ENCODE data around the gene ACLY. TPM values are rescaled to one million over a fixed set of nuclear protein-coding genes. Genes with fewer than 3 reads are reported as not detected.

ACLY gene
- total RNA-seq, 1 donor from 2014 or later: 49.1 TPM

- no peaks in the 10 kb centered on the region for H3K9me3 ChIP-seq (ENCODE audit: control insufficient read depth in 3 of 3, low read length in 3 of 3)
- peaks cover 5 to 11% (median 9%) of the 10 kb centered on the region in 3 donors for H3K4me1 ChIP-seq (ENCODE audit: control insufficient read depth in 3 of 3, insufficient read depth in 3 of 3, low read length in 3 of 3)
- H3K9ac ChIP-seq (ENCODE audit: low read depth in 1 of 3, low read length in 3 of 3): no peak overlapping the region
- no peaks in the 10 kb centered on the region for H3K36me3 ChIP-seq (ENCODE audit: control insufficient read depth in 3 of 3, insufficient read depth in 3 of 3, low read length in 3 of 3)
- no peaks in the 10 kb centered on the region for H3K27me3 ChIP-seq (ENCODE audit: control insufficient read depth in 3 of 3, insufficient read depth in 3 of 3, low read length in 3 of 3)
- no peak overlapping the region for H3K4me3 ChIP-seq (ENCODE audit: low read length in 3 of 3)
- H3K27ac ChIP-seq (ENCODE audit: low read depth, low read length): no peak overlapping the region
These were observed 7.3 kb upstream of the ACLY start for GRCh38 chr17:41925991-41926590.

GRCh38 chr17:41920580-41920955 is 1.8 kb upstream of the ACLY start:
- Histone ChIP-seq H3K9ac (ENCODE audit: low read depth in 1 of 3, low read length in 3 of 3) (no peak overlapping the region), H3K4me1 (ENCODE audit: control insufficient read depth in 3 of 3, insufficient read depth in 3 of 3, low read length in 3 of 3) (peaks cover 19 to 27% (median 23%) of the 10 kb centered on the region in 3 donors), H3K36me3 (ENCODE audit: control insufficient read depth in 3 of 3, insufficient read depth in 3 of 3, low read length in 3 of 3) (no peaks in the 10 kb centered on the region), H3K9me3 (ENCODE audit: control insufficient read depth in 3 of 3, low read length in 3 of 3) (no peaks in the 10 kb centered on the region), H3K27ac (ENCODE audit: low read depth, low read length) (no peak overlapping the region), H3K27me3 (ENCODE audit: control insufficient read depth in 3 of 3, insufficient read depth in 3 of 3, low read length in 3 of 3) (no peaks in the 10 kb centered on the region), H3K4me3 (ENCODE audit: low read length in 3 of 3) (no peak overlapping the region)

GRCh38 chr17:41919840-41920579 is 1.3 kb upstream of the ACLY start:
- Histone ChIP-seq H3K4me3 (ENCODE audit: low read length in 3 of 3) (peak overlapping the region in 1 of 3 donors; percentile 93), H3K9me3 (ENCODE audit: control insufficient read depth in 3 of 3, low read length in 3 of 3) (no peaks in the 10 kb centered on the region), H3K27me3 (ENCODE audit: control insufficient read depth in 3 of 3, insufficient read depth in 3 of 3, low read length in 3 of 3) (no peaks in the 10 kb centered on the region), H3K4me1 (ENCODE audit: control insufficient read depth in 3 of 3, insufficient read depth in 3 of 3, low read length in 3 of 3) (peaks cover 19 to 27% (median 23%) of the 10 kb centered on the region in 3 donors), H3K36me3 (ENCODE audit: control insufficient read depth in 3 of 3, insufficient read depth in 3 of 3, low read length in 3 of 3) (no peaks in the 10 kb centered on the region), H3K9ac (ENCODE audit: low read depth in 1 of 3, low read length in 3 of 3) (peak overlapping the region in 1 of 3 donors; percentile 90), H3K27ac (ENCODE audit: low read depth, low read length) (no peak overlapping the region)

- peak overlapping the region; percentile 77 to 93 (median 87) for H3K4me3 ChIP-seq (ENCODE audit: low read length in 3 of 3)
- no peaks in the 10 kb centered on the region for H3K27me3 ChIP-seq (ENCODE audit: control insufficient read depth in 3 of 3, insufficient read depth in 3 of 3, low read length in 3 of 3)
- H3K4me1 ChIP-seq (ENCODE audit: control insufficient read depth in 3 of 3, insufficient read depth in 3 of 3, low read length in 3 of 3): peaks cover 21 to 30% (median 26%) of the 10 kb centered on the region in 3 donors
- H3K9ac ChIP-seq (ENCODE audit: low read depth in 1 of 3, low read length in 3 of 3): peak overlapping the region; percentile 38 to 90 (median 60)
- H3K36me3 ChIP-seq (ENCODE audit: control insufficient read depth in 3 of 3, insufficient read depth in 3 of 3, low read length in 3 of 3): no peaks in the 10 kb centered on the region
- peak overlapping the region; percentile 60 for H3K27ac ChIP-seq (ENCODE audit: low read depth, low read length)
- H3K9me3 ChIP-seq (ENCODE audit: control insufficient read depth in 3 of 3, low read length in 3 of 3): no peaks in the 10 kb centered on the region
These were observed 540 bp upstream of the ACLY start for GRCh38 chr17:41919165-41919817.

GRCh38 chr17:41917679-41918313 is 955 bp downstream of the ACLY start:
- Histone ChIP-seq H3K27me3 (ENCODE audit: control insufficient read depth in 3 of 3, insufficient read depth in 3 of 3, low read length in 3 of 3) (no peaks in the 10 kb centered on the region), H3K4me1 (ENCODE audit: control insufficient read depth in 3 of 3, insufficient read depth in 3 of 3, low read length in 3 of 3) (peaks cover 24 to 31% (median 31%) of the 10 kb centered on the region in 3 donors), H3K36me3 (ENCODE audit: control insufficient read depth in 3 of 3, insufficient read depth in 3 of 3, low read length in 3 of 3) (peaks cover 8 to 9% (median 9%) of the 10 kb centered on the region in 3 donors), H3K9me3 (ENCODE audit: control insufficient read depth in 3 of 3, low read length in 3 of 3) (no peaks in the 10 kb centered on the region), H3K27ac (ENCODE audit: low read depth, low read length) (peak overlapping the region; percentile 78), H3K9ac (ENCODE audit: low read depth in 1 of 3, low read length in 3 of 3) (peak overlapping the region; percentile 86 to 93 (median 90)), H3K4me3 (ENCODE audit: low read length in 3 of 3) (peak overlapping the region; percentile 87 to 94 (median 93))

GRCh38 chr17:41917192-41917591 is 1.6 kb downstream of the ACLY start:
- H3K9ac ChIP-seq (ENCODE audit: low read depth in 1 of 3, low read length in 3 of 3): peak overlapping the region in 2 of 3 donors; percentile 90 to 93
- peaks cover 14 to 15% (median 15%) of the 10 kb centered on the region in 3 donors for H3K36me3 ChIP-seq (ENCODE audit: control insufficient read depth in 3 of 3, insufficient read depth in 3 of 3, low read length in 3 of 3)
- H3K4me3 ChIP-seq (ENCODE audit: low read length in 3 of 3): peak overlapping the region in 1 of 3 donors; percentile 94
- no peak overlapping the region for H3K27ac ChIP-seq (ENCODE audit: low read depth, low read length)
- H3K4me1 ChIP-seq (ENCODE audit: control insufficient read depth in 3 of 3, insufficient read depth in 3 of 3, low read length in 3 of 3): peaks cover 24 to 31% (median 31%) of the 10 kb centered on the region in 3 donors
- H3K27me3 ChIP-seq (ENCODE audit: control insufficient read depth in 3 of 3, insufficient read depth in 3 of 3, low read length in 3 of 3): no peaks in the 10 kb centered on the region
- no peaks in the 10 kb centered on the region for H3K9me3 ChIP-seq (ENCODE audit: control insufficient read depth in 3 of 3, low read length in 3 of 3)

GRCh38 chr17:41915566-41915965 is 3.2 kb downstream of the ACLY start:
- peaks cover 24 to 31% (median 31%) of the 10 kb centered on the region in 3 donors for H3K4me1 ChIP-seq (ENCODE audit: control insufficient read depth in 3 of 3, insufficient read depth in 3 of 3, low read length in 3 of 3)
- H3K9me3 ChIP-seq (ENCODE audit: control insufficient read depth in 3 of 3, low read length in 3 of 3): no peaks in the 10 kb centered on the region
- H3K9ac ChIP-seq (ENCODE audit: low read depth in 1 of 3, low read length in 3 of 3): no peak overlapping the region
- peaks cover 26 to 30% (median 28%) of the 10 kb centered on the region in 3 donors for H3K36me3 ChIP-seq (ENCODE audit: control insufficient read depth in 3 of 3, insufficient read depth in 3 of 3, low read length in 3 of 3)
- no peak overlapping the region for H3K27ac ChIP-seq (ENCODE audit: low read depth, low read length)
- no peaks in the 10 kb centered on the region for H3K27me3 ChIP-seq (ENCODE audit: control insufficient read depth in 3 of 3, insufficient read depth in 3 of 3, low read length in 3 of 3)
- H3K4me3 ChIP-seq (ENCODE audit: low read length in 3 of 3): no peak overlapping the region

- H3K4me1 ChIP-seq (ENCODE audit: control insufficient read depth in 3 of 3, insufficient read depth in 3 of 3, low read length in 3 of 3): peaks cover 23 to 31% (median 28%) of the 10 kb centered on the region in 3 donors
- H3K4me3 ChIP-seq (ENCODE audit: low read length in 3 of 3): no peak overlapping the region
- H3K27ac ChIP-seq (ENCODE audit: low read depth, low read length): no peak overlapping the region
- H3K27me3 ChIP-seq (ENCODE audit: control insufficient read depth in 3 of 3, insufficient read depth in 3 of 3, low read length in 3 of 3): no peaks in the 10 kb centered on the region
- peaks cover 31 to 36% (median 33%) of the 10 kb centered on the region in 3 donors for H3K36me3 ChIP-seq (ENCODE audit: control insufficient read depth in 3 of 3, insufficient read depth in 3 of 3, low read length in 3 of 3)
- no peaks in the 10 kb centered on the region for H3K9me3 ChIP-seq (ENCODE audit: control insufficient read depth in 3 of 3, low read length in 3 of 3)
- H3K9ac ChIP-seq (ENCODE audit: low read depth in 1 of 3, low read length in 3 of 3): no peak overlapping the region
These were observed 3.7 kb downstream of the ACLY start for GRCh38 chr17:41915020-41915419.

- H3K27ac ChIP-seq (ENCODE audit: low read depth, low read length): no peak overlapping the region
- peaks cover 17 to 24% (median 22%) of the 10 kb centered on the region in 3 donors for H3K4me1 ChIP-seq (ENCODE audit: control insufficient read depth in 3 of 3, insufficient read depth in 3 of 3, low read length in 3 of 3)
- no peak overlapping the region for H3K4me3 ChIP-seq (ENCODE audit: low read length in 3 of 3)
- H3K27me3 ChIP-seq (ENCODE audit: control insufficient read depth in 3 of 3, insufficient read depth in 3 of 3, low read length in 3 of 3): no peaks in the 10 kb centered on the region
- H3K9me3 ChIP-seq (ENCODE audit: control insufficient read depth in 3 of 3, low read length in 3 of 3): no peaks in the 10 kb centered on the region
- peaks cover 38 to 42% (median 40%) of the 10 kb centered on the region in 3 donors for H3K36me3 ChIP-seq (ENCODE audit: control insufficient read depth in 3 of 3, insufficient read depth in 3 of 3, low read length in 3 of 3)
- H3K9ac ChIP-seq (ENCODE audit: low read depth in 1 of 3, low read length in 3 of 3): no peak overlapping the region
These were observed 4.4 kb downstream of the ACLY start for GRCh38 chr17:41914358-41914766.

All from skeletal muscle tissue (tissue), 4 donors.